Stimulated activated CD4-positive, alpha-beta T cell treated with anti-CD3 and anti-CD28 coated beads, Interleukin-1b, Interleukin-23, amount 100 ng/mL, for 4 hours (primary cell): ENCODE results near the gene LRP8.

Experiments
- DNase-seq, 2 donors: peaks; one replicate each; pipeline ENCODE4 v3.0.0-alpha.2; 2020; ENCODE audit warnings: low read depth in 2 of 2

Gene LRP8

GRCh38 chr1:53324321-53324720 lies 3.5 kb downstream of the LRP8 start:
- DNase-seq = no peak

DNA sequence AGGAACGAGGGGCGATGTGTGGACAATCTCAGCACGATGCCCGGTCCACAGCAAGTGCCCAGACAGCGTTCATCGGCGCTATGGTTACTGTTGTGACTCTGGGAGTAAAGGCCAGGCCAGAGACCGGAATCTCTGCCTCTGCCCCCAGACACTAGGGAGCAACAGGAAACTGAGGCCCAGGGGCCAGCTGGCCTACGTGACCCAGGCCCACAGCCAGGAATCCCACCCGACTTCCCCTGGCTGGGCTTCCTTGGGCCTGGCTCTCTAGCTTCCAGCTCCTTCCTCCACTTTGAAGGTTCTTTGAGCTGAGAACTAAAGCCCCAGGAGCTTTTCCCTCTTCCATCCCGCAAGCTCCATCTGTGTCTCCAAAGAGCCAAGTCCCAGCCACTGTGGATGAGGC lies 4.6 kb downstream of the LRP8 start:
- no peak for DNase-seq

DNA sequence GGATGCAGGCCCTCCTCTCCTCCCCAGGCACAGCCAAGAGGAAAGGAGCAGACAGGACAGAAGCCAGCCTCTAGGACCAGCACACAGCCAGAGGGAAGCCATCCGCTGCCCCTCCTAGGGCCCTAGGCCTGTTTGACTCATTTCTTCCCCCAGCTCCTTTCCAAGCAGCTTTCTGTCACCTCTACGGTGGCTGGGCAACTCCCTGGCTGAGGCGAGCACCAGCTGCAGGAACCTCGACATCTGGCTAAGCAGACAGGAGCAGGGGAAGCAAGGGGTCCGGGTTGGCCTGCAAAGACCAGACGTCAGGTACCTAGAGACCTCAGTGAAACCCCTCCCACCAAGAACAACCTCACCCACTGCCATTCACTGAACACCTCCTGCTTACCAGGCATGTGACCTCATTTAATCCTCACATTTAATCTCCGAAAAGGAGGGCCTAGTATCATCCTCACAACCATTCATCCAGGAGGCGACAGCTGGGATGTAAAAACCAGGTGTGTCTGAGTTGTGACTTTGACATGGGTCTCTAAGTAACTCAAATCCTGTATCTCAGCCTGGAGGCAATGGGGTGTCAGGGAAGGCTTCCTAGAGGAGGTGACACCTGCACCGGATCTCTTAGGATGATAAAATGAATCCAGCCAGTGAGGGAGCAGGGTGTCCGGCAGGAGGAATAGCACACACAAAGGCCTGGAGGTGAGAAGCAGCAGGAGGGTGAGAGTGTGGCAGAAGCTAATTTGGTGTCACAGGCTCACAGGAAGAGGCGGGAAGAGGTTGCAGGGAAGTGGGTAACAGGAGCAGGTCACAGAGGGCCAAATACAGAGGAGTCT lies 5.9 kb downstream of the LRP8 start:
- DNase-seq = no peak

- no peak for DNase-seq
Measured at GRCh38 chr1:53321366-53321765, 6.5 kb downstream of the LRP8 start.

- no peak for DNase-seq
Measured at GRCh38 chr1:53320646-53321045, 7.2 kb downstream of the LRP8 start.

GRCh38 chr1:53319296-53320101 lies 8.4 kb downstream of the LRP8 start:
- no peak for DNase-seq

- DNase-seq = no peak
Measured at GRCh38 chr1:53317646-53318539, 10.0 kb downstream of the LRP8 start.

GRCh38 chr1:53316766-53317581 lies 10.9 kb downstream of the LRP8 start:
- no peak for DNase-seq

DNA sequence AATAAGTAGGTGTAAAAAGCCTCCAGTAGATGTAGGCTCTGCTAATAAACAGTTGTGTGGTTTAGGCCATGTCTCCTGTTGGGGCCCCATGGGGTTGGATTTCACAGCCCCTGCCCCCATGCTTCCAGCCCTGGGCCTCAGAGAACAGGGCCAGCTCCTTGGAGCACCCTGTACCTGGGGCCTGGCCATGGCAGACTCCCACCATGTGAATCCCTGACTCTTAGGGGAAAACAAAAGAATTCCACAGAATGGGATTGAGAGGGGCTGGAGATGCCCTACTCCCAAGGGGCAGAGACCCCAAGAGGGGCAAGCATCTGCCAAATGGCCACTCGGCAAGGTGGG lies 11.5 kb downstream of the LRP8 start:
- no peak for DNase-seq

DNA sequence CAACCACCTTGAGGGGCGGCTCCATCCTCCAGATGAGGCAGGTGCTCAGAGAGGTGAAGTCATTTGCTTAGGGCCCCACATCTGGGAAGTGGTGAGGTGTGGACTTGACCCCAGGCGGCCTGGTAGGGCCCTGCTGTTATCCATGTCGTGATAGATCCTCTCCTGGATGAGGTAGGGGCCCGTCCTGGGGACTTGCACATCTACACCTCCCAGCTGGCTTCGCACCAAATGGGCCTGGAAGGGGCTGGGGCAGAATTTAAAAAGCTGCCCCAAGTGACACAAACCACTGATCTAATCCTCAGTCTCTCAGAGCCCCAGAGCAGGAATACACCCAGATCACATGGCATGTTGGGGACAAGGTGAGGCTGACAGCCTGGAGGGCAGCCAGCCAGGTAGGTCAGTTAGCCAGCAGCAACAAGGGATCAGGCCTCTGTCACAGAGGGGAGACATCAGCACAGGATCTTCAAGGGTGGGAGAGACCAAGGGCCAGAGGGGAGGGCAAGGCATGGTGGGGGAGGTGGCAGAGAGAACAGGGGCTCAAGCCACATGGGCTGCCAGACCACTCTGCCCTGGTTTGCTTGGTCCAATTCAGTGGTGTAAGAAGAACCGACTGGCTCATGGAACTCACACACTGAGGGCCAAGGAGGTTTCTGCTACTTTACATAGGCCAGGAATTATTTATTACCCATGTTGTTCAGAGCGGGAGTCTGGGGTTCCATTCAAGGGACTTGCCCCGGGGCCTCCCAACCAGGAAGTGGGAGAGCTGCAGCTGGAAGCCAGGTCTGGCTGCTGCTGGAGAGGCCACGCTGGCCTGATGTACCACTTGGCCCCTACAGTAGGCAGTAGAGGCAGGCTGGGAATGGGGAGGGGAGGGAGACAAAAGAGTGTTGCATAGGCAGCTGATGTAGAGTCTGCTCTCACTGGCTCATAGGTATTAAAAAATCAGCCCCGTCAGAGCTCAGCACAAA lies 12.1 kb downstream of the LRP8 start:
- DNase-seq = no peak

DNA sequence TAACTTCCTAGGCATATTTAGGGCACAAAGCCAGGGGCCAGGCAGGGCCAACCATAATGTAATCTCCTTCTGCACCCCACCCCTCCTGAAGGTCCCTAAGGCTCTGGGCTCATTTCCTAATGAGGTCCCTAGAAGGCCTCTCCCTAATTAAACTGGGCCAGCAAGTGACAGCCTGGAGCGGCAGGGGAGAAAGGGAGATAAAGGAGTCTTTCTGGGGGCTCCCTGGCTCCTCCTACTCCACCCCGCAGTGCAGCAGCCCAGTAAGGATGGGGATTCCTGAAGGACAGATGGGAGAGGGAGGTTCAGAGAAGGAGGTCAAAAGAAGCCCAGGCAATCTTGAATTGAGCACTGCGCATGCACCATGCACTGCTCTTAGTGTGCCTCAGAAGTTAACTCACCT lies 12.8 kb downstream of the LRP8 start:
- DNase-seq = no peak

DNA sequence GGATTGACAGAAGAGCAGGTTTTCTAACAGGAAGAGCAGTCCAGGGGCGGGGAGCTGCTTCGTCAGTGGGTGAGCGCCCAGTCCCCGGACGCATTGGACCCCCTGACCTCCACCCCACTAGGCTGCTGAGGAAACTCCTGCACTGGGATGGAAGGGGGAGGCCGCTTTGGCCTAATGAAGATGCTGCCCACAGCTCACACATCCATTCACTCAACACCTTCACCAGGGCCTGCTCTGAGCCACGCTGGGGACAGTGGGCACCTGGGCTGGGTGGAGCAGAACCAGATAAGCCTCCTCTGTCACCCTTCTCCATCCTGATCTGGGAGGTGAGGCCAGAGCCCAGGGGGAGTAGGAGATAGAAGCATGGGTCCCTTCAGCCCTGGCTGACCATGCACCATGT lies 13.3 kb downstream of the LRP8 start:
- no peak for DNase-seq

DNA sequence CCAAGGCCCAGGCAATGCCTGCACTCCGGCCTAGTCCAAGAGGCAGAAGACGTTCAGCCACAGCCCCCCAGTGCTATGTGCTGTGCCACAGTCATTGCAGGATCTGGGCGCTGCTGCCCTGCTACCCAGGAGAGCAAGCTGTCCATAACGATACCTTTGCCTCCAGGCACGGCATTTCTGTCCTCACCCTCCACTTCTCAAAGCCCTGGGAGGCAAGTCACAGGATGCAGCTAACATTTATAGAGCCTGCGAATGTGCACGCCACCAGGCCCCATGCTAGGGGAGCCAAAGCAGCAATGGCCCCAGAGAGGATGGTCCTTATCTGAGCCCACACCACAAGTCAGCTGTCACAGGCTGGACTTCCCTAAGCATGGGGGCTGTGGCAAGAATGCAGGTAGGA lies 13.8 kb downstream of the LRP8 start:
- no peak for DNase-seq

DNA sequence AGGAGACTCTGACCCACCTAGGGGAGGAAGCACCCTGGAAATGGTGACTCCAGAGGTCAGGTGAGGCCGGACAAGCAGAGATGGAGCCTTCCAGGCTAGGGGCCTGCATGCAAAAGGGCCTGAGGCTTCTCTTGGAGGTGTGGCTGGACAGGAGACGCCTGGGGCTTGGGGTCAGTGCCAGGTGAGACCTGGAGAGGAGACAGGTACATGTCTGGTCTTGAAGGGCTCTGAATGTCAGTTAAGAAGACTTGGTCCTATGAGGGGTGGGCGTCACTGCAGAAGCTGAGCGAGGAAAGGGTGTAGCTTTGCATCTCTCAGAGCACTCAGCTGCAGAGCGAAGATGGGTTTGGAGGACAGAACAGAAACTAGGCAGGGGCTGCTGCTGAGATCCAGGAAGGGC lies 14.3 kb downstream of the LRP8 start:
- no peak for DNase-seq

DNA sequence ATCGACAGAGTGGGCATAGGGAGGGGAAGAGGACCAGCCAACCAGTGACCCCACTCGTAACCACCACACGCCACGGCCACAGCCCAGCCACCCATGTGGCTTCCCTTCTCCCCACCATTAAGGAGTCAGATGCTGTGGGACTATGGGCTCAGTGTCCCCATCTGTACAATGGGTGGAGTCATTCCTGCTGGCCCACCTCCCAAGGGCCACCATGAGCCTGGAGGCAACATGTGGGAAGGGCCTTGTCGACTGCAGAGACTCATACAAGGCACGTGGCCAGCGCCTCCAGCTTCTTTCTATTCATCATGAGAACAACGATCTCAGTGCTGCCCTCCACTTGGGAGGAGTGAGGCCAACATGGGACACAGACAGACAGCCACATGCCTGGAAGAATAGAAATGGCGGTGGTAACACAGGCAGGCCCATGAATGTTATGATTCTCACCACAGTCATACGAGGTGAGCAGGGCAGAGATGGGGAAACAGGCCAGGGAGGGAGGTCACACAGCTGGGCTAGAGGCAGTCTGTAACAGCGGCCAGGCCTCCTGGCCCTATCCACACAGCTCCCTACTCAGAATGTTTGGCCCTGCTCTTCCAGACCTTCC lies 16.1 kb downstream of the LRP8 start:
- no peak for DNase-seq

- DNase-seq = no peak
Measured at GRCh38 chr1:53310847-53311681, 16.8 kb downstream of the LRP8 start.

GRCh38 chr1:53309802-53310201 lies 18.1 kb downstream of the LRP8 start:
- DNase-seq = no peak

DNA sequence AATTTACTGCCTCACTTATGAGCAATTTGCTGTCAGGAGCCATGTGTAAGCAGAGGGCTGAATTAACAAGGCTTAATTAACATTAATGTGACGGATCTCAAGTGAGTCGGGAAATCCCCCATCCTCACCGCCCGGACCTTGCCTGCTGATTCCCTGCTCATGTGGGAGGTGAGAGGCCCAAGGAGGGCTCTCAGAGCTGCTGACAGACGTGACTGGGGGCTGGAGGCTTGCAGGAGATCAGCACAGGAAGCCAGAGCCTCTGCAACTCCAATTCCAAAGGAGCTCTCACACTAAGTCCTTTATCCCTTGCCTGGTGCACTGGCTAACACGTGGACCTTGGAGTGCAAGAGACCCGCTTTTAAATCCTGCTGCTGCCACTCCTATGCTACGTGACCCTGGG lies 19.4 kb downstream of the LRP8 start:
- no peak for DNase-seq

- no peak for DNase-seq
Measured at GRCh38 chr1:53307037-53307436, 20.8 kb downstream of the LRP8 start.
